HepG2 (cell line): ENCODE measurements around the gene SYNE3. TPM values are rescaled to one million over a fixed set of nuclear protein-coding genes. Genes with fewer than 3 reads are reported as not detected.
A peak's percentile ranks its signal among the peaks of the same experiment; 100 is the strongest.

Source experiments
- CHD2 ChIP-seq: IDR thresholded peaks from 2 replicates; pipeline ENCODE4 v1.6.1; 2011; ENCODE audit warnings: low read depth, low read length, improper control_type of control experiment
- HOXA3 ChIP-seq: sonication (generic); formaldehyde crosslinking; IDR thresholded peaks from 2 replicates; pipeline ENCODE4 v1.5.0; 2020; ENCODE audit warnings: missing genetic modification reagents
- MTF1 ChIP-seq: sonication (generic); formaldehyde crosslinking; IDR thresholded peaks from 2 replicates; pipeline ENCODE4 v1.5.0; 2020; ENCODE audit warnings: missing genetic modification reagents
- NFE2L1 ChIP-seq: sonication (generic); formaldehyde crosslinking; IDR thresholded peaks from 2 replicates; pipeline ENCODE4 v1.4.0; 2020; ENCODE audit warnings: missing genetic modification reagents, mild to moderate bottlenecking, borderline replicate concordance
- NR2C2 ChIP-seq: sonication (generic); formaldehyde crosslinking; IDR thresholded peaks from 2 replicates; pipeline ENCODE4 v1.4.0; 2020; ENCODE audit warnings: missing genetic modification reagents, mild to moderate bottlenecking, moderate library complexity, borderline replicate concordance
- NR3C1 ChIP-seq: sonication (generic); formaldehyde crosslinking; IDR thresholded peaks from 2 replicates; pipeline ENCODE4 v1.4.0; 2020; ENCODE audit warnings: missing genetic modification reagents
- POLR2AphosphoS2 ChIP-seq: IDR thresholded peaks from 2 replicates; pipeline ENCODE4 v1.6.1; 2011; ENCODE audit warnings: low read depth, low read length, improper control_type of control experiment
- RNF2 ChIP-seq: fragments of 450-650 bp; conservative IDR thresholded peaks from 2 replicates; pipeline ENCODE4 v1.6.1; 2016; ENCODE audit warnings: low read depth
- SPEN ChIP-seq: sonication (generic); formaldehyde crosslinking; IDR thresholded peaks from 2 replicates; pipeline ENCODE4 v1.5.1; 2020; ENCODE audit warnings: low read depth, mild to moderate bottlenecking, missing genetic modification reagents
- U2AF1 ChIP-seq: fragments of 200-400 bp; formaldehyde crosslinking; optimal IDR thresholded peaks from 2 replicates; pipeline ENCODE3; 2017; ENCODE audit warnings: mild to moderate bottlenecking, low read depth, low read length
- ZNF232 ChIP-seq: sonication (generic); formaldehyde crosslinking; IDR thresholded peaks from 2 replicates; pipeline ENCODE4 v1.4.0; 2020; ENCODE audit warnings: missing genetic modification reagents, borderline replicate concordance
- ZNF547 ChIP-seq: sonication (generic); formaldehyde crosslinking; IDR thresholded peaks from 2 replicates; pipeline ENCODE4 v1.5.1; 2020; ENCODE audit warnings: mild to moderate bottlenecking, missing genetic modification reagents
- polyA plus RNA-seq, 8 experiments: library from polyadenylated mRNA; depleted of rRNA in 3 of 8; stranded (reverse) in 7 of 8; unstranded in 1 of 8; fragments of >200 nt; fragmentation: Illumina TruSeq in 4 of 8; extraction: Trizol in 4 of 8; gene quantifications; 2 replicates each; pipeline versions ENCODE4 v1.2.1 to v1.2.3, GENCODE V29; 2011 to 2016; ENCODE audit warnings: low read depth in 4 of 8, missing spikeins in 1 of 8, mixed read lengths in 1 of 8; ENCODE audit not compliant: insufficient read depth in 1 of 8
- total RNA-seq, 5 experiments: library from RNA; depleted of rRNA; stranded (reverse); fragments of >200 nt; fragmentation: Illumina TruSeq; extraction: Trizol; gene quantifications; 2 replicates each; pipeline ENCODE4 v1.2.3, GENCODE V29; 2016; ENCODE audit warnings: low read depth in 1 of 5
- TF ChIP-seq, protein P1 (sequence below): sonication (generic); formaldehyde crosslinking; IDR thresholded peaks from 2 replicates; pipeline ENCODE4 v1.8.0; 2022; ENCODE audit warnings: mild to moderate bottlenecking, missing genetic modification reagents, borderline replicate concordance
- TF ChIP-seq, protein P2 (sequence below): sonication (generic); formaldehyde crosslinking; IDR thresholded peaks from 2 replicates; pipeline ENCODE4 v1.8.1; 2023; ENCODE audit warnings: missing genetic modification reagents, mild to moderate bottlenecking, borderline replicate concordance
- TF ChIP-seq, protein P3 (sequence below): sonication (generic); formaldehyde crosslinking; IDR thresholded peaks from 2 replicates; pipeline ENCODE4 v1.8.0; 2022; ENCODE audit warnings: mild to moderate bottlenecking, missing genetic modification reagents
- TF ChIP-seq, protein P4 (sequence below): sonication (generic); formaldehyde crosslinking; IDR thresholded peaks from 2 replicates; pipeline ENCODE4 v1.5.0; 2020; ENCODE audit warnings: mild to moderate bottlenecking, missing genetic modification reagents, borderline replicate concordance
- TF ChIP-seq, protein P5 (sequence below): IDR thresholded peaks from 2 replicates; pipeline ENCODE4 v1.6.1; 2016; ENCODE audit warnings: missing biosample characterization, missing genetic modification reagents, low read depth
- TF ChIP-seq, protein P6 (sequence below): sonication (generic); formaldehyde crosslinking; conservative IDR thresholded peaks from 2 replicates; pipeline ENCODE4 v1.8.0; 2022; ENCODE audit warnings: mild to moderate bottlenecking, moderate library complexity, missing genetic modification reagents

The SYNE3 gene
- total and polyA plus RNA-seq, 2 of the 13 experiments (the other 11 are each of a cell fraction or from before 2014, with no cell fraction given), result 7.8 to 8.0 TPM

DNA sequence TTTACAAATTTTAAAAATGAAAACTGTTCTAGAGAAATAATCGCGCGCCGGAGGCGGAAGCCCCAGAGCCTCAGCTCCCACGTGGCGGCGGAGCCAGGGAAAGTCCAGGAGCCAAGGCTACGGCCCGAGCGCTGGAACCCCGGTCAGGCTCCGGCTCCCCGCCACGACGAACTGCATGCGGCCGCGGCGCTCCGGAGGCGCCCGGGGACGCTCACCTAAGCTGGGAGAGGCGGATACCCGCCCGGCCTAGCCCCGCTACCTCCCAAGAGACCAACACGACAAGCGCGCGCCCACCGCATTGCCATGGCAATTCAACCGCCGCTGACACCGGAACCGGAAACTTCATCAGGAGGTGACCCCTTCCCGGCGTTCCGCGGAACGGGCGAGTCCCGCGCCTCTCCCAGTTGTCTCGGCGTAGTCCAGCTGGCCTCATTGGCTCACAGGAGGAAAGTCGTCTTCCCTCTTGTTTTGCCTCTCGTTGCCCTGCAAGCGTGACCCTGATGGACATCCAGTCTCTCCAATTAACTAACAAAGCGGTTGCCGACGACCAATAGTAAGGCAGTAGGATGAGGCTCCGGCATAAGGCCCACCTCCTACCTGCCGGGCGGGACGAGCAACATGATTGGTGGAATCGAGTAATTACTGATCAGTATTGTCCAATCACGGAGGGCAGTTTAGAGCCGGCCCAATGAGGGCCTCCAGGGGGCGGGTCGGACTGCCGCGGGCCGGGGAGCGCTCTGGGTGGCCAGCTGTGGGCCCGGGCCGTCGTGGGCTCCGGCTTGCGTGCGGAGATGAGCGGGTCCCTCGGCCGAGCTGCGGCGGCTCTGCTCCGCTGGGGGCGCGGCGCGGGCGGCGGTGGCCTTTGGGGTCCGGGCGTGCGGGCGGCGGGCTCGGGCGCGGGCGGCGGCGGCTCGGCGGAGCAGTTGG lies 18.1 kb upstream of the SYNE3 start, which contains the start of gene GLRX5 (continued):
- TF ChIP-seq, protein P1, sequence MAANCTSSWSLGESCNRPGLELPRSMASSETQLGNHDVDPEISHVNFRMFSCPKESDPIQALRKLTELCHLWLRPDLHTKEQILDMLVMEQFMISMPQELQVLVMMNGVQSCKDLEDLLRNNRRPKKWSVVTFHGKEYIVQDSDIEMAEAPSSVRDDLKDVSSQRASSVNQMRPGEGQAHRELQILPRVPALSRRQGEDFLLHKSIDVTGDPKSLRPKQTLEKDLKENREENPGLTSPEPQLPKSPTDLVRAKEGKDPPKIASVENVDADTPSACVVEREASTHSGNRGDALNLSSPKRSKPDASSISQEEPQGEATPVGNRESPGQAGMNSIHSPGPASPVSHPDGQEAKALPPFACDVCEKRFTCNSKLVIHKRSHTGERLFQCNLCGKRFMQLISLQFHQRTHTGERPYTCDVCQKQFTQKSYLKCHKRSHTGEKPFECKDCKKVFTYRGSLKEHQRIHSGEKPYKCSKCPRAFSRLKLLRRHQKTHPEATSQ (CRISPR knock-in tag), result no peak; the same call in 1 of the 2 replicates
- TF ChIP-seq, protein P2, sequence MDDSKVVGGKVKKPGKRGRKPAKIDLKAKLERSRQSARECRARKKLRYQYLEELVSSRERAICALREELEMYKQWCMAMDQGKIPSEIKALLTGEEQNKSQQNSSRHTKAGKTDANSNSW, result no peak
- TF ChIP-seq HOXA3, result peak; percentile 83; the same call in 1 of the 2 replicates
- TF ChIP-seq NR3C1 (CRISPR knock-in tag), result no peak
- TF ChIP-seq ZNF232 (CRISPR knock-in tag), result no peak
- TF ChIP-seq, protein P3, sequence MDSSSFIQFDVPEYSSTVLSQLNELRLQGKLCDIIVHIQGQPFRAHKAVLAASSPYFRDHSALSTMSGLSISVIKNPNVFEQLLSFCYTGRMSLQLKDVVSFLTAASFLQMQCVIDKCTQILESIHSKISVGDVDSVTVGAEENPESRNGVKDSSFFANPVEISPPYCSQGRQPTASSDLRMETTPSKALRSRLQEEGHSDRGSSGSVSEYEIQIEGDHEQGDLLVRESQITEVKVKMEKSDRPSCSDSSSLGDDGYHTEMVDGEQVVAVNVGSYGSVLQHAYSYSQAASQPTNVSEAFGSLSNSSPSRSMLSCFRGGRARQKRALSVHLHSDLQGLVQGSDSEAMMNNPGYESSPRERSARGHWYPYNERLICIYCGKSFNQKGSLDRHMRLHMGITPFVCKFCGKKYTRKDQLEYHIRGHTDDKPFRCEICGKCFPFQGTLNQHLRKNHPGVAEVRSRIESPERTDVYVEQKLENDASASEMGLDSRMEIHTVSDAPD (CRISPR knock-in tag), result no peak; the same call in 1 of the 2 replicates
- TF ChIP-seq MTF1 (CRISPR knock-in tag), result no peak
- TF ChIP-seq, protein P4, sequence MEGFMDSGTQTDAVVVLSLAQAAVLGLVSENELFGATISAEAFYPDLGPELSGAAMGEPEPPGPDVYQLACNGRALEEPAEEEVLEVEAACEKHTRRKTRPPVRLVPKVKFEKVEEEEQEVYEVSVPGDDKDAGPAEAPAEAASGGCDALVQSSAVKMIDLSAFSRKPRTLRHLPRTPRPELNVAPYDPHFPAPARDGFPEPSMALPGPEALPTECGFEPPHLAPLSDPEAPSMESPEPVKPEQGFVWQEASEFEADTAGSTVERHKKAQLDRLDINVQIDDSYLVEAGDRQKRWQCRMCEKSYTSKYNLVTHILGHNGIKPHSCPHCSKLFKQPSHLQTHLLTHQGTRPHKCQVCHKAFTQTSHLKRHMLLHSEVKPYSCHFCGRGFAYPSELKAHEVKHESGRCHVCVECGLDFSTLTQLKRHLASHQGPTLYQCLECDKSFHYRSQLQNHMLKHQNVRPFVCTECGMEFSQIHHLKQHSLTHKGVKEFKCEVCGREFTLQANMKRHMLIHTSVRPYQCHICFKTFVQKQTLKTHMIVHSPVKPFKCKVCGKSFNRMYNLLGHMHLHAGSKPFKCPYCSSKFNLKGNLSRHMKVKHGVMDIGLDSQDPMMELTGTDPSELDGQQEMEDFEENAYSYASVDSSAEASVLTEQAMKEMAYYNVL, result no peak
- TF ChIP-seq RNF2, result no peak
- peak; percentile 58; the same call in 1 of the 2 replicates for TF ChIP-seq CHD2
- TF ChIP-seq, protein P5, sequence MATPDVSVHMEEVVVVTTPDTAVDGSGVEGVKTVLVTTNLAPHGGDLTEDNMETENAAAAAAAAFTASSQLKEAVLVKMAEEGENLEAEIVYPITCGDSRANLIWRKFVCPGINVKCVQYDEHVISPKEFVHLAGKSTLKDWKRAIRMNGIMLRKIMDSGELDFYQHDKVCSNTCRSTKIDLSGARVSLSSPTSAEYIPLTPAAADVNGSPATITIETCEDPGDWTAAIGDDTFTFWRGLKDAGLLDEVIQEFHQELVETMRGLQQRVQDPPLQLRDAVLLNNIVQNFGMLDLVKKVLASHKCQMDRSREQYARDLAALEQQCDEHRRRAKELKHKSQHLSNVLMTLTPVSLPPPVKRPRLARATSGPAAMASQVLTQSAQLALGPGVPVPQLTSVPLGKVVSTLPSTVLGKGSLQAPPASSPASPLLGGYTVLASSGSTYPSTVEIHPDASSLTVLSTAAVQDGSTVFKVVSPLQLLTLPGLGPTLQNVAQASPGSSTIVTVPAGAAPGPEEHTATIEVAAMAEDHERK (CRISPR knock-in tag), result no peak
- TF ChIP-seq POLR2AphosphoS2, result no peak
- TF ChIP-seq NR2C2 (CRISPR knock-in tag), result peak; percentile 100
- TF ChIP-seq U2AF1, result no peak
- no peak for TF ChIP-seq NFE2L1 (CRISPR knock-in tag)
- TF ChIP-seq ZNF547 (CRISPR knock-in tag), result 0 out of 2 replicates have a peak, but pooled peaks have one; percentile 60
- TF ChIP-seq, protein P6, sequence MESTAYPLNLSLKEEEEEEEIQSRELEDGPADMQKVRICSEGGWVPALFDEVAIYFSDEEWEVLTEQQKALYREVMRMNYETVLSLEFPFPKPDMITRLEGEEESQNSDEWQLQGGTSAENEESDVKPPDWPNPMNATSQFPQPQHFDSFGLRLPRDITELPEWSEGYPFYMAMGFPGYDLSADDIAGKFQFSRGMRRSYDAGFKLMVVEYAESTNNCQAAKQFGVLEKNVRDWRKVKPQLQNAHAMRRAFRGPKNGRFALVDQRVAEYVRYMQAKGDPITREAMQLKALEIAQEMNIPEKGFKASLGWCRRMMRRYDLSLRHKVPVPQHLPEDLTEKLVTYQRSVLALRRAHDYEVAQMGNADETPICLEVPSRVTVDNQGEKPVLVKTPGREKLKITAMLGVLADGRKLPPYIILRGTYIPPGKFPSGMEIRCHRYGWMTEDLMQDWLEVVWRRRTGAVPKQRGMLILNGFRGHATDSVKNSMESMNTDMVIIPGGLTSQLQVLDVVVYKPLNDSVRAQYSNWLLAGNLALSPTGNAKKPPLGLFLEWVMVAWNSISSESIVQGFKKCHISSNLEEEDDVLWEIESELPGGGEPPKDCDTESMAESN, result peak; percentile 73
- TF ChIP-seq SPEN (CRISPR knock-in tag), result peak; percentile 87
